Calu3 (cell line): Measurements from ENCODE around the gene ANKRD2. TPM values are rescaled to one million over a fixed set of nuclear protein-coding genes. Genes with fewer than 3 reads are reported as not detected.

ENCODE experiments used
- BruUV-seq: library from RNA; stranded (reverse); fragments of 400-500 nt; replicated peaks from 2 replicates; lab custom pipeline; 2021; lab: Mats Ljungman, UMichigan
- CTCF ChIA-PET: fragments of 300-600 bp; sonication (Branson Sonifier 250); formaldehyde crosslinking; loops from one replicate; lab custom pipeline; 2022; ENCODE audit warnings: antibody characterized with exemption; lab: Charles Lee
- DNase-seq: peaks from one replicate; pipeline ENCODE4 v3.0.0; 2022
- H3K27ac Mint-ChIP-seq: one replicate; pipeline ENCODE4 v1.8.0; 2022; ENCODE audit warnings: mixed read lengths; ENCODE audit not compliant: unreplicated experiment
- H3K27me3 Mint-ChIP-seq: one replicate; pipeline ENCODE4 v1.8.0; 2022; ENCODE audit warnings: mixed read lengths; ENCODE audit not compliant: unreplicated experiment
- H3K36me3 Mint-ChIP-seq: one replicate; pipeline ENCODE4 v1.8.0; 2022; ENCODE audit warnings: mild to moderate bottlenecking, moderate library complexity, mixed read lengths; ENCODE audit not compliant: insufficient read depth, unreplicated experiment
- H3K4me1 Mint-ChIP-seq: one replicate; pipeline ENCODE4 v1.8.0; 2022; ENCODE audit warnings: mild to moderate bottlenecking, low read depth, mixed read lengths; ENCODE audit not compliant: unreplicated experiment
- H3K4me3 Mint-ChIP-seq: one replicate; pipeline ENCODE4 v1.8.0; 2022; ENCODE audit warnings: mild to moderate bottlenecking, low read depth, moderate library complexity, mixed read lengths; ENCODE audit not compliant: unreplicated experiment
- H3K9me3 Mint-ChIP-seq: one replicate; pipeline ENCODE4 v1.8.0; 2022; ENCODE audit warnings: low read depth, mixed read lengths; ENCODE audit not compliant: unreplicated experiment
- intact Hi-C: fragments of 100-400 bp; cut with micrococcal nuclease; formaldehyde crosslinking; loops from one replicate; pipeline ENCODE4 v1.10.0; 2022; ENCODE audit not compliant: unreplicated experiment
- total RNA-seq: library from RNA; stranded (reverse); gene quantifications from 2 replicates; pipeline ENCODE4 v1.2.3, GENCODE V29; 2022
- TF ChIP-seq, protein P1 (sequence below): fragments of 200-600 bp; IDR thresholded peaks from one replicate; pipeline ENCODE4 v1.8.0; 2022; ENCODE audit warnings: antibody characterized with exemption; ENCODE audit not compliant: unreplicated experiment

The ANKRD2 gene
- total RNA-seq, 1 experiment from 2014 or later = 0.90 TPM

DNA sequence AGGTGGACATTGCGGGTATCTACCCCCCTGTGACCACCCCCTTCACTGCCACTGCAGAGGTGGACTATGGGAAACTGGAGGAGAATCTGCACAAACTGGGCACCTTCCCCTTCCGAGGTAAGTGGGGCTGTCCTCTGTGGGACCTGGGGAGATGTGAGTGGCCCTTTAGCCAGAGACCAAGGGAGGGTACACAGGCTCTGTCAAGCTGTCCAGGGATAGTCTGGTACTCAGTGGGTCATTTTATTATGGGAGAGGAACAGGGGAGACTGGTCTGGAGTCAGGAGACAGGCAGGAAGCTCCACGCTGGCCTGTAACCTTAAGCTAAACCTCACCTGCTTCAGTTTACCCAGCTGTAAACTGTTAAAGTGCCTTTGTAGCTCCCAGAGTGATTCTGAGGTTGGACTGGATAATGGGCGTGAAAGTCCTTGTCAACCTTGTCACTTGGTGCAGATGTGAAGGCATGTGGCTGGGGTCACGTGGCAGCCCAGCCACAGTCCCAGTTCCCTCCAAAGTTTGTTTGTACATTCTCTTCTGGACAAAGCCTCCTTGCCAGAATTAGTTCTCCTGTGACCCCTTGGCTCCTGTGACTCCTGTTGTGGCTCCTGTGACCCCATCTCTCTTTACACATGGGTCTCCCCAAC, 12.3 kb downstream of the ANKRD2 start:
- H3K27me3 Mint-ChIP-seq = no peaks in the 10 kb centered on the region
- peaks cover 42% of the 10 kb centered on the region for H3K4me1 Mint-ChIP-seq
- H3K4me3 Mint-ChIP-seq = peak overlapping the region; percentile 71
- intact Hi-C loops = no loop called here
- H3K27ac Mint-ChIP-seq = peak overlapping the region; percentile 88
- BruUV-seq = TSS peak; percentile 47
- CTCF ChIA-PET = interaction anchor here (1.7 to 3.1 kb wide), 2 partner anchors 11 to 13 kb away, joined by 4 to 21 read pairs; partner anchors contain the start of gene ANKRD2
- H3K9me3 Mint-ChIP-seq = no peaks in the 10 kb centered on the region
- TF ChIP-seq, protein P1, sequence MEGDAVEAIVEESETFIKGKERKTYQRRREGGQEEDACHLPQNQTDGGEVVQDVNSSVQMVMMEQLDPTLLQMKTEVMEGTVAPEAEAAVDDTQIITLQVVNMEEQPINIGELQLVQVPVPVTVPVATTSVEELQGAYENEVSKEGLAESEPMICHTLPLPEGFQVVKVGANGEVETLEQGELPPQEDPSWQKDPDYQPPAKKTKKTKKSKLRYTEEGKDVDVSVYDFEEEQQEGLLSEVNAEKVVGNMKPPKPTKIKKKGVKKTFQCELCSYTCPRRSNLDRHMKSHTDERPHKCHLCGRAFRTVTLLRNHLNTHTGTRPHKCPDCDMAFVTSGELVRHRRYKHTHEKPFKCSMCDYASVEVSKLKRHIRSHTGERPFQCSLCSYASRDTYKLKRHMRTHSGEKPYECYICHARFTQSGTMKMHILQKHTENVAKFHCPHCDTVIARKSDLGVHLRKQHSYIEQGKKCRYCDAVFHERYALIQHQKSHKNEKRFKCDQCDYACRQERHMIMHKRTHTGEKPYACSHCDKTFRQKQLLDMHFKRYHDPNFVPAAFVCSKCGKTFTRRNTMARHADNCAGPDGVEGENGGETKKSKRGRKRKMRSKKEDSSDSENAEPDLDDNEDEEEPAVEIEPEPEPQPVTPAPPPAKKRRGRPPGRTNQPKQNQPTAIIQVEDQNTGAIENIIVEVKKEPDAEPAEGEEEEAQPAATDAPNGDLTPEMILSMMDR = no peak
- DNase-seq = no peak
- peaks cover 8% of the 10 kb centered on the region for H3K36me3 Mint-ChIP-seq

DNA sequence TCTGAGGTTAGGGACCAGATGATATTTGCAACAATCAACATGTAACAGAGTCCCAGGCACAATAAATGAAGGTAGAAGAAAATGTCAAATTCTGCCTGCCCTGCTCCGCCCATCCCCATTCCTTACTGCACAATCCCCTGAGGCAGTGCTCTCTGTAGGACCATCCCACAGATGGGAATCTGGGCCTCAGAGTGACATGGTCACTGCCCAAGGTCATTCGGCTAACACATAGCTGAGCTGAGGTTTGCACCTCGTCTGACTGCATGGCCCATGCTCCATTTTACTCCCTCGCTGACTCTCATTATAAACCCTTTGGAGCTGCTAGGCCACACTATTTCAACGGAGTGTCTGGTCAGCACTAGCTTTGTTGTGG, 12.8 kb downstream of the ANKRD2 start:
- Mint-ChIP-seq H3K9me3 (no peaks in the 10 kb centered on the region), H3K27me3 (no peaks in the 10 kb centered on the region), H3K27ac (no peak overlapping the region), H3K4me3 (peak overlapping the region; percentile 71), H3K4me1 (peaks cover 37% of the 10 kb centered on the region), H3K36me3 (peaks cover 8% of the 10 kb centered on the region)
- no peak for DNase-seq
- no TSS peak for BruUV-seq
- intact Hi-C loops = no loop called here
- CTCF ChIA-PET = interaction anchor here (1.7 to 3.1 kb wide), 2 partner anchors 11 to 13 kb away, joined by 4 to 21 read pairs; partner anchors contain the start of gene ANKRD2
- TF ChIP-seq, protein P1 = no peak

DNA sequence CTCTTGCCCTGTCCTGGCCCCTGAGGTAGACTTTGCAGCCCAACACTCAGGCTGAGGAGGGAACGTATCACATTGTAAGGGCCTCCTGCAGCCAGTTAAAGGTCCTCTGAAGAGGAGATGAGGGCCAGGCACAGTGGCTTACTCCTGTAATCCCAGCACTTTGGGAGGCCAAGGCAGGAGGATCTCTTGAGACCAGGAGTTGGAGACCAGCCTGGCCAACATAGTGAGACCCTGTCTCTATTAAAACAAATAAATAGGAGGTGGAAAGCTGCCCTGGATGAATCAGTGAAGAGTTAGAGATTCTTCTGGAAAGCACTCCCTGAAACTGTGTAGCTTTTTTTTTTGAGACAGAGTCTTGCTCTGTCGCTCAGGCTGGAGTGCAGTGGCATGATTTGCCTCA, 14.6 kb downstream of the ANKRD2 start:
- H3K27ac Mint-ChIP-seq = no peak overlapping the region
- intact Hi-C loops = no loop called here
- no peaks in the 10 kb centered on the region for H3K27me3 Mint-ChIP-seq
- CTCF ChIA-PET = no interaction called here
- TF ChIP-seq, protein P1 = no peak
- BruUV-seq = no TSS peak
- H3K36me3 Mint-ChIP-seq = peaks cover 8% of the 10 kb centered on the region
- no peak for DNase-seq
- H3K4me3 Mint-ChIP-seq = no peak overlapping the region
- H3K4me1 Mint-ChIP-seq = peaks cover 33% of the 10 kb centered on the region
- no peaks in the 10 kb centered on the region for H3K9me3 Mint-ChIP-seq

DNA sequence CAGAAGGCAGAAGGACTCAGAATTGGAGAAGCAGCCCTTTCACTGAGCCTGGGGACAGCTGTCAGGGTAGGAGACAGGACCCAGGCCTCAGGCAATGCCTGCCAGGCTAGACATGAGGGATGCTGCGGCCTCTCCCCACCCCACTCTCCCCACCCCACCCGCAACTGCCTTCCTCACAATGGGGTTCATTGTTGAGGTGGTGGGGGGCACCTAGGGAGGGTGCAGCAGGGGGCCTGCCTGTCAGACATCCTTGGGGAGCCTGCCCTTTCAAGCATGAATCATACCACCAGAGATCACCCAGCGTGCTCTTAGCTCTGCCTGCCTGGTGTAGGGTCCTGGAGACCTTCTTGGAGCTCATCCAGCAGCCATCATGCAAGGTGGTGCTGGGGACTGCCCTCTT, 16.9 kb downstream of the ANKRD2 start, which contains the start of gene C10orf62:
TSS of gene C10orf62 (plus strand) at position 243 of the 400 bp plus-strand sequence. CDS start 177 bp downstream, outside the sequence.
- no peak within 1 kb of the TSS for H3K4me3 Mint-ChIP-seq
- TF ChIP-seq, protein P1 = no peak
- H3K9me3 Mint-ChIP-seq = no peaks in the 10 kb centered on the region
- H3K36me3 Mint-ChIP-seq = peaks cover 6% of the 10 kb centered on the region
- no peak within 1 kb of the TSS for H3K27ac Mint-ChIP-seq
- H3K4me1 Mint-ChIP-seq = peaks cover 16% of the 10 kb centered on the region
- CTCF ChIA-PET = no interaction called here
- no peak for DNase-seq
- BruUV-seq = no TSS peak
- no peaks in the 10 kb centered on the region for H3K27me3 Mint-ChIP-seq
- intact Hi-C loops = no loop called here
